HuH-7 (cell line): ENCODE measurements around the gene PRRC2B.
"Not testable (repeated sequence)": the region's sequence is repeated elsewhere in the genome, so short reads cannot be mapped to it uniquely, and the experiment has no call there.

Experiments used
- DNase-seq: peaks from one replicate; pipeline ENCODE4 v3.0.0; 2011; ENCODE audit warnings: low spot score

Gene PRRC2B

DNA sequence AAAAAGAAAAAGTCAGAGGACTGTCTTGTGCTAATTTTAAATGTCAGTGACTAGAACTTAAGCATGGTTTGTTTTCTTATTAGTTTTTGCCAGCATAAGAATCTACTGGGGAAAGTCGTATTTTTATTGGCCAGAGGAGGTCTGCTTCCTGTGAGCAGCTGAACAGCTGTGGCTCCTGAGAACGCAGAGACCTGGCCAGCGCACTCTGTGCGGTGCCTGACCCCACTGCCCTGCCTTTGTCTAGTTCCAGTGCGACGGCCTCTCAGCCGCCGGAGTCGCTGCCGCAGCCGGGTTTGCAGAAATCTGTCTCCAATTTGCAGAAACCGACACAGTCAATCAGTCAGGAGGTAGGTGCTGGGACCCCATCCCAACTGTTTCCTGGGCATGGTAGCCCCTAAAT, 42.5 kb downstream of the PRRC2B start:
- no peak for DNase-seq

DNA sequence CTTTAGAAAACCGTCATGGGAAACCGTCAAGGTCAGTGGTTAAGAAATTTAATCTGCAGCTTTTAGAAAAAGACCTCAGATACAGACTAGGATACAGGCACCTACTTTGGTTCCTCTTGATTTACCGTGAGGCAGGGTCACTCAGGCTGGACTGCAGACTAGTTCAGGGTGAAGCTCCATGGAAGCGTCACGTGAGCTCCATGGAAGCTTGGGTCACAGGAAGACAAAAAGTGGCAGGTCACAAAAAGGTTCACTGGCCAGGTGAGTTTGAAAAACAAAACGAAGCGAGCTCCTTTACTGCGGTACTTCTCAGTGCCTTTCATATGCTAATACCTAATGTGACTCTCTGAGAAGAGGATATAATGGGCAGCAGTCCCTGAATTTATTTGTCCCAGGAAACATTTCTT, 43.0 kb downstream of the PRRC2B start:
- DNase-seq = no peak

DNA sequence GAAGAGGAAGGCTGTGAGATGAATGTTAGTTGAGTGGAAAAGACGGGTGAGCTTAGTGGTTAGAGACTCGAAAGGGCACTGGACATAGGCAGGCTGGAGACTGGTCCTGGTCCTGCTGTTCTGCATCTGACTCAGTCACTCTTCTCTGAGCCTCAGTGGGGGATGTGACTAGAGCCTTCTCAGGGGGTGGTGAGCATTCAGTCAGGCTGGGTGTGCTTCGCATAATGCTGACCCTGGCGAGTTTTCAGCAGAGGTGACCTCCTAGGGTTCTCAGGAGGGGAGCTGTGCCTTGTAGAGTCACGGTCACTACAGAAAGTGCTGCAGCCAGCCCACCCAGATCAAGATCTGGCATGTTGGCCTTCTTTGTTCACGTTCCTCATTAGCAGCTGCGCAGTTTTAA, 44.3 kb downstream of the PRRC2B start:
- no peak for DNase-seq

DNA sequence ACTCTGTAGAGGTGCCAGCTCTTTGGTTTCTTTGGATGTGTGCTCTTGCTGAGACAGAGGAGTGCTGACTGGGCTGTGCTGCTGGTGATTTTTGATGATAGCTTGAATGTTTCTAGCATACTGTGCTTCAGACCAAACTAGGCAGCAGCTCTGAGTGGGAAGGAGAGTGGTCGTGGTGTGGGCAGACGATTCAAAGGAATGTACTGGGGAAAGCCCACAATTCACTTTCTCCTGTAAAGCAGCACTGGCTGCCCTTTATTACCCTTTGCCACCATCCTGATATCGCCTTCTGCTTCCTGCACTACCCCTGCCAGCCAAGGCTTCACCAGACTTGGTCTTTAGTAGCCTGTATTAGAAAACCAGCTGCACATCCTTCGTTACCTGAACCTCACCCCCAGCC, 45.3 kb downstream of the PRRC2B start:
- no peak for DNase-seq

DNA sequence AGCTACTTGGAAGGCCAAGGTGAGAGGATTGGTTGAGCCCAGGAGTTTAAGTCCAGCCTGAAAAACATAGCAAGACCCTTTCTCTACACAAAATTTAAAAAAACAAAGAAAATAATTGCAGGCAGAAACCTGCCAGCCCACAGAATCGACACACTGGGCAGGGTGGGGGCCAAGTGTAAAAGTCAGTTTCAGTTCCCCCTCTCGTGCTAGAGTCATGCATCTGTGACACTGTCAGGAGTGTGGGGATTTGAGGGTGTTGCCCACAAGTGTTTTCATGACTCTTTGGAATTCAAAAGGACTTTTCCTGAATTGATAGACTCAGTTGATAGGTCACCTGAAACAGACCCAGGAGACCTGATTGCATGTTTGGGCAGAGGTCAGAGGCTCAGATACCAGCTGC, 47.6 kb downstream of the PRRC2B start:
- no peak for DNase-seq

DNA sequence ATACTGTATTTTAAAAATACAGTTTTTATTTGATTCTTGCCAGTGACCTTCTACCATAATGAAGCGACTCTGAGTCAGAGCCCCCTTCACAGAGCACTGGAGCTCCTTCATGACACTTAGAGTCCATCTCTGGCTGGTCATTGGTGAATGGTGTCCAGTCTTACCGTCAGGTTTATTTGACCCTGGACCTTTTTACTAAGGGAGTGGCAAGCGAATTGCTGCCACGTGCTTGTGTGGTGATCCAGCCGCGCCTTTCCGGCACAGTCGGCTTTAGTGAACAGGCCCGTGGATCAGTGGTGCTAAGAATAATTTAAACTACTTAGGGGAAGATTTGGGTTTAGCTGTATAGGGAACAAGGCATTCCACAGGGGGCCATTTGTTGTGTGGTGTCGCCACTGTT, 48.5 kb downstream of the PRRC2B start:
- no peak for DNase-seq

DNA sequence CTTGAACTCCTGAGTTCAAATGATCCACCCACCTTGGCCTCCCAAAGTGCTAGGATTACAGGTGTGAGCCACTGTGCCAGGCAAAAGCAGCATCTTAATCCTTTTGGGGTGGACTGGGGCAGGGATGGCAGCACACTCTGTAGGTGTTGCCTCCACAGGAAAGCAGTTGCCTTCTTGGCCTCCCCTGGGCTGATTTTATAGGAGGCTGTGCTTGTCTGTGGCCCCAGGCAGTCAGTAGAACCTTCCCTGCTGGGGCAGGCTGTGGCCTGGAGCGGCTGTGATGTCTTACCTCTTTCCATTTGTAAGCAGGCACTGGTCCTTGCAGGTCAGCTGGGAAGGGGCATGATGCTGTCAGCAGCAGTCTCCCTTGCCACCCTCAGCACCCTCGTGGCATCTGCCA, 49.8 kb downstream of the PRRC2B start:
- DNase-seq = no peak

DNA sequence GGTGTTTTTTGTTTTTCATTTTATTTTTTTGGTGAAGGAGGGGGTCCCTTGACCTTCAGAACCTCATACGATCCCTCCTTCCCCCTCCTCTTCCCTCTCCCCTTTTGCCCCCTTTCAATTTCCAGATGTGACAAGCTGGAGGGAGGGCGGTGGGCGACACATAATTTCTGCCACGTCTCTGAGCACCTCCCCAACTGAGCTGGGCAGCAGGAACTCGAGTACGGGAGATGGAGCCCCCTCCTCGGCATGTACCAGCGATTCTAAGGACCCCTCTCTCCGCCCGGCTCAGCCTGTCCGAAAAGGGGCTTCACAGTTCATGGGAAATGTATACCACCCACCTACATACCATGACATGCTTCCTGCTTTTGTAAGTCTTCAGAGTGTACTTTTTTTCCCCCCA, 52.4 kb downstream of the PRRC2B start:
- DNase-seq = no peak

DNA sequence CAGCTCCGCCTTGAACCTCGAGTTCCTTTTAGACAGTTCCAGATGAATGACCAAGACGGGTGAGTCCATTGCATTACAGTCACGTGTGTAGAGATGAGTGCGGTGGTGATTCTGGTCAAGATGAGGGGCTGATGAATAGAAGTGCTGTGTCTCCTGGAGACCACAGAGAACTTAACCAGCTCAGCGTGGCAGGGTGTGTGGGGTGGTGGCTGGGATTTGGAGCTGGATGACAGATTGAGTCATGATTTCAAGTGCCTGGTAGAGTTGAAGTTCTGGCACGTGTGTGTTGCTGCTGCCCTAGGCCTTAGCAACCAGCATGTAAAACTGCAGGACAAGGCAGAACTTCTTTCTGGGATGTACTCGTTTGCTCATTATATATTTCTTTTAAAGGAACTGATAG, 53.3 kb downstream of the PRRC2B start:
- no peak for DNase-seq

DNA sequence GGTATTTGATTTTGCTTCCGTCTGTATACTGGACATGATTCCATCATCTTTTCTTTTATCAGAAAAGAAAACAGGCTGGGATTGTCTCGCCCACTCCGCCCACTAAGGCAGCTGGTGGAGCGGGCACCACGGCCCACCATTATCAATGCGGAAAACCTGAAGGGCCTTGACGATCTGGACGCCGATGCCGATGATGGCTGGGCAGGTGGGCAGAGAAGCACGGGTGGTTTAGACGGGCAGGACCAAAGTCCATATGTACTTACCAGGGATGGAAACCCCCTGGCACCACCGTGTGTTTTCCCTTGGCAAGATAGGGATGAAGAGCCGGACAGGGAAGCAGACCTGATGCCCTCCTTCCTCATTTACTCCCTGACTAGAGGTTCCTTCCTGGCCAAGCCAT, 53.7 kb downstream of the PRRC2B start:
- DNase-seq = no peak

DNA sequence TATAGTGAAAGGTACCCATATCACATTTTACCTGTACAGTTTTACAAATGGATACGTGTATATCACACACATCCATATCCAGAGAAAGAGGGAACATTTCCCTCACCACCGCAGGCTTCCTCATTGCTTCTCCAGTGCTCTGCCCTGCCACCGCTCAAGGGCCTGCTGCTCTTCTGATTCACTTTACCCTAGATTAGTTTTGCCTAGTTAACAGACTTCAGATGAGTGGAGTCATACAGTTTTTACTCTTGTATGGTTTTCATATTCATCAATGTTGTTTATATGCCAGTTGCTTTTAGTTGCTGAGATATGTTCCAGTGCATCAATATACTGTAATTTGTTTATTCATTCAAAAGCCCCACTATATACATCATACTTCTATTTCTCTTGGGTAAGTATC, 54.9 kb downstream of the PRRC2B start:
- DNase-seq = no peak

DNA sequence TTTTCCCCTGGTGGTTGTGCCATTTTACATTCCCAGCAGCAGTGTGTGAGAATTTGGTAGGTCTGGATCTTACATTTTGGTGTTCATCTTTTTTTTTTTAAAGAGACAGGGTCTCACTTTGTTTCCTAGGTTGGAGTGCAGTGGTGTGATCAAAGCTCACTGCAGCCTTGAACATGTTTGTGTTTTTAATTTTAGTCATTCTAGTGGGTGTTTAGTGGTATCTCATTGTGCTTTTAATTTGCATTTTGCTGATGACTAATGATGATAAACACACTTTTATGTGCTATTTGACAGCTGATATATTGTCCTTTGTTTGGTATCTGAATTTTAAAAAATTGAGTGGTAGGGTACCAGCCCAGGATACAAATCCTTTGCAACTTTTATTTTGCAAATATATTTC, 55.4 kb downstream of the PRRC2B start:
- no peak for DNase-seq

DNA sequence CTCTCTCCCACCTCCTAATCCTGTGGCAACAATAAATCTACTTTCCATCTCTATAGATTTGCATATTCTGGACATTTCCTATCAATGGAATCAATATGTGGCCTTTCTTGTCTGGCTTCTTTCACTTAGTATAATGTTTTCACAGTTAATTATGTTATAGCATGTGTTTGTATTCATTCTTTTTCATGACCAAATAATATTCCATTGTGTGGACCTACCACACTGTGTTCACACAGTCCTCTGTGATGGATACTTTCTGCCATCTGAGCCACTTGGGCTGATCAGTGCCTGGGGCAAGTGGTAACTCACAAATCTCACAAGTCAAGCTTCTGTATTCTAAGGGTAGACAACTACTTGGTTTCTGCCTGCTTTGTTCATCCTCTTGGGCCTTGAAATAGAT, 60.1 kb downstream of the PRRC2B start:
- no peak for DNase-seq

DNA sequence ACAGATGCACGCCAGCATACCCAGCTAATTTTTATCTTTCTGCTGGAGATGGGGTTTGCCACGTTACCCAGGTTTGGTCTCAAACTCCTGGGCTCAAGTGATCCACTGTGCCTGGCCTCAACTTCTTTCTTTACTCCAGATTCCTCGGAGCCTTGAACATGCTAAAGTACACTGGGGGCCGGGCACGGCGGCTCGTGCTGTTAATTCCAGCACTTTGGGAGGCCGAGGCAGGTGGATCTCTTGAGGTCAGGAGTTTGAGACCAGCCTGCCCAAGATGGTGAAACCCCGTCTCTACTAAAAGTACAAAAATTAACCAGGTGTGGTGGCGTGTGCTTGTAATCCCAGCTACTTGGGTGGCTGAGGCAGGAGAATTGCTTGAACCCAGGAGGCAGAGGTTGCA, 61.8 kb downstream of the PRRC2B start:
- not testable (repeated sequence) for DNase-seq

DNA sequence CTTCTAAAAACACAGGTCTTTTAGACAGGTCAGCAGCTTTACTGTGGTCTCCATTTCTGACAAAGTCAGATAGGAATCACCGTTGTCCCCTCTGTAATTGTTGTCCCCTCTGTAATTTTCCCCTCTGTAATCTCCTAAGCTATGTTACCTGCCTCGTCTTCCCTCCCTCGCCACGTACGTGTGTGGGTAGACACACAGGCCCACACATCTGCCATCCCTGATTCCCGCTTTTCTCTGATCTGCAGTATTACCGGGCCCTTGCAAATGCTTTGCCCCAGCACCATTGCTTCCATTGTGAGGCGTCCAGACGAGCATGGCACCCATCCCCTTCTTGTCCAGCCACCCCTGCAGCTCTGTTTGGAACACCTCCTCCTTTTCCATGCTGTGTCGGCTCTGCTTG, 63.9 kb downstream of the PRRC2B start:
- DNase-seq = no peak

DNA sequence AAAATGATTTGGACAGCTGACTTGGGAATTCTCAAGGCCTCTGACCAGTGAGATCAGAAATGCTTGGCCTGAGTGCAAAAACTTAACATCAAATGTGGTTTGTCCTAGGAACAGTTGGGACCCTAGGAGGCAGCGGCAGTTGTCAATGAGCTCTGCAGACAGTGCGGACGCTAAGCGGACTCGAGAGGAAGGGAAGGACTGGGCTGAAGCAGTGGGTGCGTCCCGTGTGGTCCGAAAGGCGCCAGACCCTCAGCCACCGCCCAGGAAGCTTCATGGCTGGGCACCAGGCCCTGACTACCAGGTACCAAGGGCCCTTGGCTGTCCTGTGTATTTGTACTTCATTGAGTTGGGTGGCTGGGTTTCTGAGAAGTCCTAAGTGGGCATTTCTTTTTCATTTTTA, 65.2 kb downstream of the PRRC2B start:
- DNase-seq = no peak

DNA sequence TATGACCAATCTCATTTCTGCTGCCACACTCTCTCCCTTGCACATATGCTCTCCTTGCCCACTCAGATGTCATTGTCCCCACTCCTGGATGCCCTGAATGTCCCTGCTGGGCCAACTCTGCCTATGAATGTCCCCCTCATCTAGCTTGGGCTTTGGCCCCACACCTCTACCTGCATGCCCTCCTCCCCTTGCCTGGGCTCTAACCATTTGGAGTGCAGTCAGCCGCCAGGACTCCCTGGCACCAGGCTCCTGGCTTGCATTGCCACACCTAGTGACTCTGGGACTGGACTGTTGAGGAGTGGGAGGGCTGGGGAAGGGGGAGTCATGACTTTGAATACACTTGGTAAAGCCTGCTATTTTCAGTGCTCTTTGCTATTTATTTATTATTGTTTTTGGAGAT, 67.3 kb downstream of the PRRC2B start:
- no peak for DNase-seq

DNA sequence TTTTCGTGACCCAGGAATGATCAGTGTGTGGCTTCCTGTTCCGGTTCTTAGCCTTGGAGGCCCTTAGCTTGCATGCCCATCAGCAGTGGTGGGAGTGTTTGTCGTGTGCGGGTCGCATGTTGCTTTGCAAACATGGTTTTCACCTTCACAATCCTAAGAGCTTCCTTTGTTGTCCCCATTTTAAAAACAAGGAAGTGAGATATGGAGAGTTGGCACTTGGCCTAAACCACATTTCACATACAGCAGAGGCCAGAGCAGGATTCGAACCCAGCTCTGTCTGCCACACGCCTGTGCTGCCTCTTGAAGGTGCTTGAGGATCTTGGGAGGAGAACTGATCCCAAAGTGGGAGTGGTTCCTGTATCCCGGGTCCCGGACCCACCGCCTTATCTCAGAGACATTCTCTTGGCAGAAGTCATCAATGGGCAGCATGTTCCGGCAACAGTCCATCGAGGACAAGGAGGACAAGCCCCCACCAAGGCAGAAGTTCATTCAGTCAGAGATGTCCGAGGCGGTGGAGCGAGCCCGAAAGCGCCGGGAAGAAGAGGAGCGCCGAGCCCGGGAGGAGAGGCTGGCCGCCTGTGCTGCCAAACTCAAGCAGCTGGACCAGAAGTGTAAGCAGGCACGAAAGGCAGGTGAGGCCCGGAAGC, 70.6 kb downstream of the PRRC2B start:
- DNase-seq = no peak

DNA sequence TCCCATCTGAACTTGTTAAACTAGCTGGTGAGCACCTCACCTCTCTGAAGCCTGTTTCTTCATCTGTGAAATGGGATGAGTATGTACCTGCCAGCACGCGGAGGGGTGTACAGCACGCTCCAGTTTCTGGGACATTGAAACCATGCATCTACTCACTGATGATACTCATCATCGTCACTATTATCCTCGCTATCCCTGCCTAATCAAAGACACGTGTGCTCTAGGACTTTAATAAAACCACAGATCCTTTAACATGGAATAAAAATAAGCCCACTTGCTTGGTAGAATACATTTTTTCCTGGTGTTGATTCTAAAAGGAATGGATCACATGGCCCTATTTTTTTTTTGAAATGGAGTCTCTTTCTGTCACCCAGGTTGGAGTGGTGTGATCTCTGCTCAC, 71.5 kb downstream of the PRRC2B start:
- DNase-seq = no peak

DNA sequence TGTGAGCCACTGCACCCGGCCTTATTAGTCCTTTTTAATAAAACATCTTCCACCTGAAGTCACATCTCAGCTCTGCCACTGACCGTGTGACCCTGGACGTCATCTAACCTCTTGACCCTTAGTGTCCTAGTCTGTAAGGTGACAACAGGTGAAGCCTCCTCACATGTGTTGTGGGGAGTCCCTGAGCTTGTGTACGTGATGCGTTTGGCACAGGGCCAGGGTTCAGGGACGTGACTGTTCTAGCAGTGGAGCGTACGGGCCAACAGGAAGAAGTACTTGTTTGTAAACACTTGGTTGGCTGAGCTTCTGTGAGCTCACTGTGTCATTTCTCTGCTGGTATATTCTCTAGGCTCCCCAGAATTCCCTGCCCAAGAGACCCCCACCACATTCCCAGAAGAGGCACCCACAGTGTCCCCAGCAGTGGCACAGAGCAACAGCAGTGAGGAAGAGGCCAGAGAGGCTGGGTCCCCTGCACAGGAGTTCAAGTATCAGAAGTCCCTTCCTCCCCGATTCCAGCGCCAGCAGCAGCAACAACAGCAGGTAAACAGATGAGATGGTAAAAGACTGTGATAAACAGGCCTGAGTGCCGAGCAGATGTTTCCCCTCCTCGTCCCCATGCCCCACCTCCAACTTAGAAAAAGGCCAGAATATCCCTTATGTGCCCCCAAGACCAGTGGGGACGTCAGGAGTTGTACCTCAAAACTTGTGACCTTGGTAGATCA, 73.5 kb downstream of the PRRC2B start:
- DNase-seq = no peak

DNA sequence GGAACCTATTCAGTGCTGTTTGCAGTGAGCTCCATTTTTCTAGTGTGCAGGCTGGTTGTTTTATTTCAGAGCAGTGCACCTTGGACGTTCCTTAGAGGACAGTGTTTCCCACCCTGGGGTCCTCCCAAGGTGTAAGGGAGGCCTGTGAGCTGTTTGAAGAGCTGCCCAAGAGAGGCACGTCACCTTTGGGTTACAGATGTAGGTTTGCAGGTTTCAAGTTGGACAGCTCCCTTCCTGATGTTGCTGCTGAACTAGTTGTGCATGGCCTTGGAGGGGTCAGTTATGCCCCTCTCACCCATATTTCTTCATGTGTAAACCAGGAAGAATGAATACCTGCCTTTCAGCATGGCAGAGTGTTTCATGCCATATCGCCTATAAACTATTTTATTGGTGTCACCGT, 74.1 kb downstream of the PRRC2B start:
- DNase-seq = no peak

DNA sequence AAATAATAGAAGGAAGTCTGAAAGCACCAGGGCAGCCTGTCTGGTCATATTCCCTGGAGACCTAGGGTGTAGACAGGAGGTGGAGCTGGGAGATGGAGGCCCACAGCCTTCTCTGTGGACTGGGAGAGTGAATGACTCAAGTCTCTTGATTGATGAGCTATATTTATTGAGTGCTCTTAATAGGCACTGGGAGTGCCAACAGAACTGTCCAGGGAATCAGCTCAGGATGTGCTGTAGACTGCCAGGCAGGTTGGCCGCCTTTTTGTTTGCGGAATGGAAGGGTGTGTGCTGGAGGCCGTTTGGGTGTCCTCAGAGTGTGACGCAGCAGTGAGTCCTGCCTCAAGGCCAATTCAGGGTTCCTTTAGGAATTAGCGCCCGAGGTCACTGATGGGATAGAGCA, 75.5 kb downstream of the PRRC2B start:
- no peak for DNase-seq

DNA sequence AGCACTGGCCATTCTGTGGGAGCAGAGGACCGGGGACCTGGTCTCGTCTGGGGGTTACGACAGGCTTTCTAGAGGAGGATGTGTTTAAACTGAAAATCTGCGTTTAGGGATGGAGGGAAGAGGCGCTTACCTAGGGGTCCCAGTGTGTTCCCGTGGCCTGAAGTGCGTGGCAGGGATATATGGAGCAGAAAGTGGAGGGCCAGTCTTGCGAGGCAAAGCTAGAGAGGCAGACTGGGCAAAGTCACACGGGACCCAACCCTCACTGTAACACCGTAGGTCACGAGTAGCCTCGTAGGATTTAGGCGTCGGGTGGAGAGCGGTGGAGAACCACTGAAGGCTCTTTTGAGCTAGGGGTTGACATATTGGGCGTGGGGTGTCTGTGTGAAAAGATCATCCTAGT, 76.1 kb downstream of the PRRC2B start:
- DNase-seq = no peak

DNA sequence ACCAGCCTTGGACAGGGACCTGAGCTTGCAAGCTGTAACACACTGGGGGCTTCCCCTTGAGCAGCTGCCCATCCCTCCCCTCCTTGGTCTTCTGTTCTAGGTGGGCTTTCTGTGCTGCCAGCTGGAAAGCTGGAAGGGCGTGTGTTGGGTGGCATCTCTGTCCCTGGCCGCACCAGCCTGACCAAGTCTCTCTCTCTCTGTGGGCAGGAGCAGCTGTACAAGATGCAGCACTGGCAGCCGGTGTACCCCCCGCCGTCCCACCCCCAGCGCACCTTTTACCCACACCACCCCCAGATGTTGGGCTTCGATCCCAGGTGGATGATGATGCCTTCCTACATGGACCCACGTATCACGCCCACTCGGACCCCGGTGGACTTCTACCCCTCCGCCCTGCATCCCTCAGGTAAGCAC, 76.7 kb downstream of the PRRC2B start:
- DNase-seq = no peak
